Non-pigmented ciliary epithelial cell (primary cell): ENCODE measurements around the gene LOC101059915.
A peak's percentile ranks its signal among the peaks of the same experiment; 100 is the strongest.

ENCODE experiments used
- DNase-seq: peaks from one replicate; pipeline ENCODE4 v3.0.0-alpha.2; 2010; ENCODE audit warnings: low read depth

LOC101059915 gene

DNA sequence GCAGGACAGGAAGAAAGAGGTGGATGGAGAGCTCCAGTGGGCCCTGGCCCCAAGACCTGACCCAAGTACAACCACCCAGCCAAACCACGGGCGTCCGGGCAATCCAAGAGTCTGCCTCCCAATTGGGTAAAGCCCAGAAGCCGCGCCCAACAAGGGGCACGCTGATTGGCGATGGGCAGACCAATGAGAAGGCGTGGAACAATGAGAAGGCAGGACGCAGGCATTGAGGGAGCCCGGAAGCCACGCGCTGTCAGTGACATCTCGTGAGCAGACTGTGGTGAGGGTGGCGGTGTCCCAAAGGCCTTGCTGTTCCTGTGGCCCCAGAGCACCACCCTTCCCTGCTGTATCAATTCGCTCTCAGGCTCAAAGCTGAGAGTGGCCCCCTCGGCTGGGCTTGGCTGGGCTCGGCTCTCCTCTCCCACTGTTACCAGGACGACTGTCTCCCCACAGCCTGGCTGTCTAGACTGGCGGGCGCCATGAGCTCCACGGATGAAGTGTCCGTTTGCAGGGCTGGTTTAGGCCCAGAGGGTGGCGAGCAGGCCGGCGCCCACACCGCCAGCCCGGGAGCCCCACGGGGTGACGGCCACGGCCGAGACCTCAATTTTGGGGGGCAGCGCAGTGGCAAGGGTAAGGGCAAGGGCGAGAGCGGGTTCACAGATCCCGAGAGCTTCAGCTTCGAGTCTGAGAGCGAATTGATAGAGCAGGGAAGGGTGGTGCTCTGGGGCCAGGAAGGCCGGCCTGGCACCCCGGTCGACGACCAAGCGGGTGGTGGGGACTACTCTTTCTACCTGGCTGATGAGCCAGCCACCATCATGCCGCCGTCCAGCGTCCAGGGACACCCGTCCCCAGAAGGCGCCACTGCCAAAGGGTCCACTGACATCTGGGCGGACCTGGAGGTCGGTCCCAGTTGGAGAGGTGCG is at the start of gene LOC101059915:
TSS of gene LOC101059915 (plus strand) at position 219 of the 920 bp plus-strand sequence.
- no peak for DNase-seq

DNA sequence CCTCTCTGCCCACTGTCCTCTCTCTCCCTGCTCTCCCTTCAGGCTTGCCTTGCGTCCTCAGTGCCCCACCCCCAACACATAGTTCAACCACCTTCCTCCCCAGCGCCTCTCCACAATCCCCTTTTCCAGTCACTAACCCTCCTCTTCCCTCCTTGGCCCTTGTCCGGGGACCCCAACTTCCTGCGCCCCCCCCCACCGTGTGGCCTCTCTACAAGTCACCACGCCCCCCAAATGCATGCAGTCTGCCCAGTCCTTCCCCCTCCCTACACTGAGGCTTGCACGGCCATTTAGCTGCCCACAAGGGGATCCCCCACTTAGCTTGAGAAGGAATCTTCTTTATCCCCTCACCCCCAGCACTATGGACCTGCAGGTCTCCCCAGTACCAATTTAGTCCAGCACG is 49.6 kb upstream of the LOC101059915 start:
- DNase-seq: no peak

DNA sequence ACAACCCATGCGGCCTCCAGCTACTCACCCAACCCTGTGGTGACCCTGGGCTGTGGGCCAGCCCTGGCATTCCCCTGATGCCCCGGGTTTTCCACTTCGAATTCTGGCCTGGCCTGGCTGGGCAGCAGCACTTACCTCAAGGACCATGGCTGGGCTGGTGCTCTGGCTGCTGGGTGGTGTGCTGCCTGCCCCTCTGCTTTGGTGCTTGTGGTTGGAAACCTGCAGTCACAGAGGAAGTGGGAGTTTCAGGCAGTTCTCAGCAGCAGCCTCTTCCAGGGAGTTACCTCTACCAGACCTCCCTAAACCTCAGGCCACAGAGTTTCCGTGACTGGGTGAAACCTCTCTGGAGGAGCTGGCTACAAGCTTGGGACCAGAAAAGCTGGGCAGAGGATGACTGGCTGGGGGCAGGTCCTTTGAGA is 49.0 kb upstream of the LOC101059915 start, which contains the start of gene CXCR3:
TSS of gene CXCR3 (minus strand) at position 209 of the 419 bp plus-strand sequence. CDS start at position 147, 62 bp downstream.
- DNase-seq: no peak

DNA sequence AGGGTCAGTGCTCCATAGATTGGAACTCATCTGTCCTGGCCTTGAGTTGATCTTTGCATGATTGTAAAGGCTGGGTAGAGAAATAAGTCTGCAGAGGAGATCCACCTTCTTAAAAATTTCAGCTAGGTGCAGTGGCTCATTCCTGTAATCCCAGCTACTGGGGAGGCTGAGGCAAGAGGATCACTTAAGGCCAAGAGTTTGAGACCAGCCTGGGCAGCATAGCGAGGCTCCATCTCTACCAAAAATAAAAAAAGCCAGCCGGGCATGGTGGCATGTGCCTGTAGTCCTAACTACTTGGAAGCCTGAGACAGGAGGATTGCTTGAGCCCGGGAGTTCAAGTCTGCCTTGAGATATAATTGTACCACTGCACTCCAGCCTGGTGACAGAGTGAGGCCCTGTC is 48.6 kb upstream of the LOC101059915 start:
- no peak for DNase-seq

DNA sequence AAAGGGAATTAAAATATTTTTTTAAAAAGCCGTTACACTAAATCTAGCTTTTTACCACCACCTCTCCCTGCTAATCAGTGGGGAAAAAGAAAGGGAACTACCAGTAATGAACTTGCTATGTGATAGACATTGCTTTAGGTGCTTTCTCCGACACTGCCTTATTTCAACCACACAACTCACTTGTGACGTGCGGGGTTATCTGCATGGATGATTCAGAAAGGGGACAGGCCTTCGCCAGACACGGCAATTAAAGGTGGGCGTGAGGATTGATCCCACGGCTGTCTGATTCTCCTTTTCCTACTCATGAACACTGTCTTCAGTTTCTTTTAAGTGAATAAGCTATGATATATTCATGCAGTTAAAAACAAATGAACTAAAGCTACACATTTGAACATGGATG is 48.2 kb upstream of the LOC101059915 start:
- DNase-seq: no peak

DNA sequence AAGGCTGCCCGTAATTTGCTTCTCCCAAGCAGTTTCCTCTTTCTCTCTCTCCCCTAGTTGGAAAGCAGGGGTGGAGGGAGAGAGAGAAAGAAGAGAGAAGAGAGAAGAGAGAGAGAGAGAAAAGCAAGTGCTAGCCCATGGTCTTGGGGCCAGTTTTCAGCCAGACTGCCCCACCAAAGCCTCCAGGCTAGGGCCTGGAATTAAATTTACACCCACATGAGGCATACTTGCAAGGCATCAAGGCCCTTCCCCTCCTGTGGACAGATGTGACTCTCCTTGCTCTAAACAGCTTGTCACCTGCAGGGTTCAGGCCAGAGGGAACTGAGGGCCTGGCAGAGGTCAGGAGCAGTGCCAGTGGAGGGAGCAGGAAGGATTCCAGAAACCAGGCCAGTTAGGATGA is 47.4 kb upstream of the LOC101059915 start:
- DNase-seq: no peak

DNA sequence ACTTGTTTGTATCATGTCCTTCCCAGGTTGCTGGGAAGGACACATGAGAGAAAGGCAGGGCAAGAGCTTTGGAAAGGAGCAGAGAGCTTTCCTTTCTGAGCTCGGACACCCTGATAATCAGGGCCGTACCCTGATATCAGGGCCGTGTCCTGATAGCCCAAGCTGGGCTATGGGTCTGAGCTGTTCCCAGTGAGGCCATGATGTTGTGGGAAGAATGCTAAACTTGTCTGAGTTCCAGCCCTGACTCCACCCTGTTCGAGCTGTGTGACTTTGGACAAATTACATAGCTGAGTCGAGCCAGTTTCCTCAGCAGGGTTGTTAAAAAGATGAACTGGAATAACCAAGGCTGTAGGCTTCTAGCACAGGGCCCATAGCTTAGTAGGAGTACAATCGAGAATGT is 45.7 kb upstream of the LOC101059915 start:
- DNase-seq: no peak

DNA sequence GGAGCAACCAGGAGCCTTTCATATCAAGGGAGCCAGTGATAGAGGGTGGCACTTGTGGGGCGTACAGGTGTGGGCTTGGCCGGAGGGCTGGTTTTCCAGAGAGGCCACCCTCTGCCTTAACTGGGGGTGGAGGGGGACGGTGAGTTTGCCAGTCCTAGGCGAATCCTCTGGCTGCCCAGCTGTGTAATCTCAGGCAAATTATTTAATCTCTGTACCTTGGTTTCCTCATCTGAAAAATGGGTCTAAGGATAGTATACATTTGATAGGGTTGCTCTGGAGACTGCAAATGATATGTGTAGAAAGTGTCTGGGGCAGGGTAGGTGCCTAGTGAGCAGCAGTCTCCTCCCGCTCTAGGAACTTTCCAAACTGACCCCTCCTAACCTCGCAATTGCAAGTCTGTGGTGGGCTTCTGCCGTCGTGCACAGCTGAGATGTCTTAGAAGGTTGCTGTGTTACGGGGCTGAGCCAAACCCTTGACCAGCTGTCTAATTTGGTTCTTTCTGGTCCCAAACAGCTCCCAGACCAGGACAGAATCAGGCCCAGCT is 45.2 kb upstream of the LOC101059915 start:
- DNase-seq: no peak

DNA sequence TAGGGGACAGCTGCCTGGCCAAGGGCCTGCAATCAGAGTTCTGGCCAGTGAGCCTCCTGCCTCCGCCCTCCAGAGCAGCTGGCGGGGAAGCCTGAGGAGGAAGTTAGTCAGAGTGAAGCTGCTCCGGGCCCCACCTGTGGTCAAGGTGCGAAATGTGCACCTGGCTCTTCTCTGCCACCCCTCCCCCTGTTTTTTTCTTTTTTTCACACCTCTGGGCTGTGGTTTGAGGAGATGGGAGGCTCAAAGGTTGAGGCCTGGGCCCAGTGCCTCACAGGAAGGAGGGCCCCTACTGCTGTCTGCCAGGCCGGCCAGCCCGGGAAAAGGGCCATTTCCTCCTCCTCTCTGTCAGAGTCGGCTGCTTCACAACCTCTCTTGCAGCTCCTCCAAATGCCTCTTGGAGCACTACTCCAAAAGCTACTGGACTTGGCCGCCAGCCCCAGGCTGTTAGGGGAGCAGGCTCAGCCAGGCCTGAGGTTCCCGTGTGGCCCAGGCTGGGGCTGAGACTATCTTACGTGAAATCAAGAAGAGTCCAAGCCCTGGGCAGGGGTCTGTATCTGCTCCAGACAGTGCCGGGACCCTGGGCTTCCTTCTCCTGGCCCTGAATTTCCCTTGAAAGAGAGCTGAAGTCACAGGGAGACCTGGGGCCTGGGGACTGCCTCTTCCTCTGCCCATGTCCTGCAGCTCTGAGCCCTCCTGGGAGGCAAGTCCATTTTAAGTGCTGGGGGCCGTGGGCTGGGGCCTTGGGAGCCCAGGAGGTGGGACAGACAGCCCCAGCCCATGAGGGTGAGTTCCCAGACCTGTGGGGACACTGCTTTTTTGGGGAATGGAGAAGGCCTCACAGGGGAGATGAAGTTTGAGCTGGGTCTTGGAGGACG is 44.5 kb upstream of the LOC101059915 start:
- no peak for DNase-seq

DNA sequence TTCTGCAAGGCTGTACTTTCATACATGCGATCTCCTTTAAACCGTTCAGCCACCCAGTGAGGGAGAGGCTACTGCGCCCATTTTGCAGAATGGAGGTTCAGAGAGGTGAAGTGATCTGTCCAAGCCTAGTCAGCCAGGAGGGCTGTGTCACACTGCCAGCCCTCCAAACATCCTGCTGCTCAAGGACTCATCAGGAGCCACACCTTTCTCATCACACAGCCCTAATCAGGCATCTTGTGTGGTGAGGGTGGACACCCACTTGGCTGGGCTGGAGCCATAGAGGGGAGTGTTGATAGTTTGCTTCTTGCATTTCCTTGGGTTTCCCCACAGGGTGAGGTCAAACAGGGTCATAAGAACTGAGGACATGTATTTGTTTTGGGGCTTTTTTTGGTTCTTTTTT is 43.6 kb upstream of the LOC101059915 start:
- DNase-seq: no peak

DNA sequence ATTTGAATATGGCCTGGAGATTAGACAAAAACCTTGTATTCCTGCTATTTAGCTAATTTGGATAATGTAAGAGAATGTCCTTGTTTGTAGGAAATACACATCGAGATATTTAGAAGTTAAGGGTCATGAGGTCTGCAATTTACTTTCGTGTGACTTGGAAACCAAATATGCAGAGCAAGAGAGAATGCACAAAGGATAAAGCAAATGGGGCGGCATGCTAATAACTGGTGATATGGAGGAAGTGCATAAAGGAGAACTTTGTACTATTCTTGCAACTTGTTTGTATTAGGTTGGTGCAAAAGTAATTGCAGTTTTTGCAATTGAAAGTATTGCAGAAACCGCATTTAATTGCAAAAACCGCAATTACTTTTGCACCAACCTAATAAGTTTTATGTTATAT is 41.9 kb upstream of the LOC101059915 start:
- DNase-seq: no peak

DNA sequence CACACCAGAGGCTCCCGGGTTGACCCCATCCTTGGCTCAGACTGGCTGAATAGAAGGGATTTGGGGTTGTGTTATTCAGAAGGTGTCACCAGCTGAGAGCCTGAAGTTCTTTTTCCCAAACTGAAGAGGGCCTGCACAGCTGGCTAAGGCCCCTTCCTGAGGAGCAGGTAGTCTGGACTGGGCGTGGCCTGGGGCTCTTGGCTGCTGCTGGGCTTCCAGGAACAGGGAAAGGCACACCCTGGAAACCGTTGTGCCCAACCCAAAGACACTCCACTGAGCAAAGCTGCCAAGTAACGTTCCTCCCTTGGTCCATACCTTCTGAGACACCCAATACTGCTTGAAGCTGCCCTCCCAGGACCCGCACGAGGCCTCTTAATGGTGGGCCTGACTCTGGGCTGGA is 40.8 kb upstream of the LOC101059915 start:
- DNase-seq: no peak

DNA sequence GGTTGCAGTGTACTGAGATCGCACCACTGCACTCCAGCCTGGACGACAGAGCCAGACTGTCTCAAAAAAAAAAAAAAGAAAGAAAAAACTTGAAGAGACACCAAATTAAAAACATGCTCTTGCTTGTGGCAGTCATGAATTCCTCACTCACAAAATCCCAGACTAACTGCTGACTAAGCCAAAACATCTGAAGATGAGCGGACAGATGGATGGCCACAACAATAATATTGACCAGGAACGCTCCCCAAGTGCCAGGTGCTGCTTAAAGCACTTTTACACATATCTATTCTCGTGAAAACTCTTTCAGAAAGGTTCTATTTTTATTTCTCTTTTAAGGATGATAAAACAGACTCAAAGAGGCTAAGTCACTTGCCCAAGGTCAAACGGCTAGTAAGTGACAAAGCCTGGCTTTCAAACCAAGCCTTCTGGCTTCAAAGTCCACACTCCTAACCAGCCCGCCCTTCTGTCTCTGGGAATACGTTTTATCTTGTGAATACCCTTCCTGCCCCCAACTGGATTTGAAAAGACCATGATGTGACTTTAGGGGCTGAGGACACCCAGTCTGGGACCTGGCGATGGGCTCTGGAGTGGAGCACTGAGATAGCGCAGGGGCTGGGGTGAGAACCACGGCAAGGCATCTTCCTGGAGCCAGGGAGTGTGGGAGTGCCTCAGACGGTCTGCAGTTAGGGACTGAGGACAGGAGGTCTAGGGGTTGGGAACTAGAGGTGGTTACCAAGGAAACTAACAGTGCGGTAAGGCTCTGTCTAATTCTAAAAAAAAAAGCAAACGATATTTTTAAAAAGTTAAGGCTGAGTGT is 39.5 kb upstream of the LOC101059915 start:
- no peak for DNase-seq

DNA sequence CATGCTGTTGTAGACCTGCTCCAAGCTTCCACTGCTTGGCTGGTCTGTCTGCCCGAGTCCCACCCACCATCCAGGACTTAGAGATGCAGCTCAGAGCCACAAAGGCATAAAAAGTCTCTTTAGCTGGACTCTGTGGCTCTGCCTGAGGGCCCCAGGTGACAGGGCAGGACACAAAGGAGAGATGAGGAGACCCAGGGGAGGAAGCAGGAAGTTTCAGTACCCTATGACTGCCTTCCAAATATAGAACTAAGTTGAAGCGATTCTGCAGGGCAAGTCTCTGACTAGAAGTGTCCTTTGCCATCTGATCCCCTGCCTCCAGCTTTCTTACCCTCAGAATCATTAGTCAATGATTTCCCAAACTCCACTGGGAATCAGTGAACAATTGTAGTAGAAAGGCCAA is 37.9 kb upstream of the LOC101059915 start:
- no peak for DNase-seq

DNA sequence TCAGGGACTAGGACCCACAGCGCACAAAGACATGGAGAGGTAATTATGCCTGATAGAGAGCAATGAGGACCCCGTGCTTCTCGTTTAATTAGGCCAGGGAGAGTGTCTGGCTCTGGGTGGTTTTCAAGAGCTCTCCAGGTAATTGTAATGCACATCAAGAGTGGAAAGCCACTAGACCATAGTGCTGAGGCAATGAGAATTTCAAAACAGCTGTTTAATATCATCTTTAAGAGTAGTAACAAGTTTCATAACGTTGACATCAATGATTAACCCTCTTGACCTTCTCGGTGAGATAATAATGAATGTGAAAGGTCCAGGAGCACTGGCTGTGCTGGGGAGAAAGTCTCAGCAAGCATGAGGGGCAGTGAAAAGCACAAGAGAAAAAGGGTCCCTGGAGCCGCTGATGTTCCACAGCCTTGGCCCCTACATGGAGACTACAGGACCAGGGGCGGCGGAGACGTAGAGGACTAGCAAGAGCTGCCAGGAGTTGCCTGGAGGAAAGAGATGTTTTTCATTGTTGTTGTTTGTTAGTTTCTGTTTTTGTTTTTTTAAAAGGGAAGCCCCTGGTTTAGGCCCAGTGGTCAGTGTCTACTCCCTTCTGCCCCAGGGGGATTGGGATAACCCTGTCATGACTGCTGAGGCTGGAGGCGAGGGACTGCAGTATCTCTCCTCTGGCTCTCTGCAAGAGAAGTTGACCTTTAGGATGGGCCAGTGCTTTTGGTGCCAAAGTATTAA is 34.3 kb upstream of the LOC101059915 start:
- no peak for DNase-seq

DNA sequence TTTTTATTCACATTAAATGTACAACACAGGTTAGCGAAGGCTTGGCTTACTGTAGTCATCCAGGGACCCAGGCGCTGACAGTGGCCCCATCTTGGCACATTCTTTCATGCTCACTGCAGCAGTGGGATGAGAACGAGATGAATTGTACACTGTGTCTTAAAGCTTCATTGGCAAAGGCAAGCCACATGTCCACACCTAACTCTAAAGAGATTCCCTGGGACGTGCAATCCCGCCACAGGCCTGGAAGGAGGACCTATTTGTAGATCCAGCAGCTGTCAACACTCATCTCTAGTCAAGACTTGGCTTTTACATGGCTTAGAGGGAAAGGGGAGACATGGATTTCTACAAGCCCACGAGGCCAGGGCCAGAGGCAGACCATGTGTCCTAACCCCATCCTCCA is 33.0 kb upstream of the LOC101059915 start:
- no peak for DNase-seq

DNA sequence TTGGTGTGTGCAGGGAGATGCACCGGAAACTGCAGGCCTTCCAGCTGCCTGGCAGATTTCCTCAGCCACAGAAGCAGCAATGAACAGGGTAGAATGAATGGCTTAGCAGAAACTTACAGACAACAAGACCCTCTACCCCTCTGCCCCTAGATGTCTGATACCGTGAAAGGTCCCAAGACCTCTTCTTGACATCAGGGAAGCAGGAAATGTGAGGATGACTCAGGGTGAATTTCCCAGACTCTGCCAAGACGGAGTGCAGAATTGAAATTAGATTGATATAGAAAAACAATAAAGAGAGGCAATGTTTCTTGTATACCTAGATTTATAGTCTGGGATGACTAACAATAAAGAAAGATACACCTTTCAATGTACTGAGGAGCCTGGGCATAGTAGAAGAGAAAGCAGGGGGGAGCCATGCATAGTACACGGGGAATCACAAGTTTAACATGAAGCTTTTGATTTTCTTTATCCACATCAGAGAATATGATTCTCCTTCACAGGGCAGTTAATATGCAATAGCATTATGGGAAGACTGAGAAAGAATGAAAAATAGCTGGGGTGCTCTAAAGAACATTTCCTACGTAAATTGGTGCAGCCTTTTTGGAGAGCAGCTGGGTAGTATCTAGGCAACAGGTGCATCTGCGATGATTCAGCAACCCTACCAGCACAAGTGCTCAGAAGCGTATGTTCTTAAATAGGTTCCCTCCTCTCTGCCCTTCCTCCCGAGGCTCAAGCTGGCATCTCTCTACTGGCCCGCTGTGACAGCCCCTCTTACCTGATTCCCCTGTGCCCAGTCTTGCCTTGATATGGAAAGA is 30.7 kb upstream of the LOC101059915 start:
- no peak for DNase-seq

DNA sequence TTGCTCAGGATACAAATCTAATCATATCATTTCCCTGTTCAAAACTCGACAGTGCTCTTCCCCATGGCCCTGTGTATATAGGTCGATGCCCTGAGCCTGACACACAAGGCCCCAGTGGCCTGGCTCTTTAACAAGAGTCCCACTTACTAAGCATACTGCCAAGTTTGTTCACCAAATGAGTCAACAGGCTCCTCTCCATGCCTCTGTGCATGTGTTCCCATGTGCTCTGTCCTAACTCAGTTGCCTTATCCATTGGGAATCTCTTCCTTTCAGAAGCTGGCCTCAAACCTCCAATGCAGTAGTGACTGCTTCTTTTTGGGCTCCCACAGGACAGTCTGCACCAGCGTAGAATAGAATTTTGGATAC is 30.1 kb upstream of the LOC101059915 start:
- no peak for DNase-seq

DNA sequence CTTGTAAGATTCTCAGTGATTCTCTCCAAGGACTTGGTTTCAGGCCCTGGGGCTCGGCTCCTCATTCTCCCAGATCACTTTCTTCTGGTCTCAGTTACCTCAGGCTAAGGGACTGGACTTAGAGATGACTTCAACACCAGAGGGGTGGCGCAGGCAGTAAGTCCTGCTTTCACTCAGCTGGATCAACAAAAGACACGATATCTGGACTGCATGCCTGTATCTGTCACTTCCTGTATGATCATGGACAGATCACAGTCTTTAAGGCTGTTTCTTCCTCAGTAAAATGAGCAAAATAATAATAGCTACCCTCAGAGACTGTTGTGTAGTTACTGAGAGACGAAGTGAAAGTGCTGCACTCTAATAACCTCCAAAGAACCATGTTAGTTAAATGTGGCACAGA is 29.5 kb upstream of the LOC101059915 start:
- DNase-seq: peak; percentile 28

DNA sequence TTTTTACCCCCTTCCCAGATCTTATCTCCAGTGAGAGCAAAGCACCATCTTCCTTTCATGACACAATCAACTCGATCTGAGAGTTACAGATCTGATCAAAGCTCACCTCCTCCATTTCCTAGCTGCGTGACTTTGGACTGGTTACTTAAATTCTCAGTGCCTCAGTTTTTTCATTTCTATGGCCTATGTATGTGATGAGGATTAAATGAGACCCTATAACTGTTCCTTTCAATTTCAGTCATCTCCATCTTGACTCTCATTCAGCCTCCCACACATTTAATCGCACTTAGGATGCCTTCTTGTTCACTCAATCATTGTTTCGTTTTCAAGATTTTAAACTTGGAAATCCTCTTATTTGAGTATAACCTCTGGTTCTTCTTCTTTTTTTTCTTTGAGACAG is 28.9 kb upstream of the LOC101059915 start:
- no peak for DNase-seq
